Measurements from ENCODE around the gene ARAP3.
A peak's percentile ranks its signal among the peaks of the same experiment; 100 is the strongest.

Gene ARAP3

GRCh38 chr5:141703133-141703561, 21.1 kb upstream of the ARAP3 start:
- no peak for DNase-seq (ENCODE audit: low read depth, low spot score)

- DNase-seq (ENCODE audit: low read depth, low spot score): no peak
Measured at GRCh38 chr5:141701360-141702119, 19.5 kb upstream of the ARAP3 start.

GRCh38 chr5:141697586-141697985, 15.6 kb upstream of the ARAP3 start:
- no peak for DNase-seq (ENCODE audit: low read depth, low spot score)

GRCh38 chr5:141696431-141696830, 14.4 kb upstream of the ARAP3 start:
- no peak for DNase-seq (ENCODE audit: low read depth, low spot score)

GRCh38 chr5:141695627-141696215, 13.7 kb upstream of the ARAP3 start:
- no peak for DNase-seq (ENCODE audit: low read depth, low spot score)

GRCh38 chr5:141694479-141694878, 12.4 kb upstream of the ARAP3 start:
- no peak for DNase-seq (ENCODE audit: low read depth, low spot score)

GRCh38 chr5:141692919-141693725, 11.1 kb upstream of the ARAP3 start:
- no peak for DNase-seq (ENCODE audit: low read depth, low spot score)

GRCh38 chr5:141692533-141692888, 10.5 kb upstream of the ARAP3 start:
- no peak for DNase-seq (ENCODE audit: low read depth, low spot score)

GRCh38 chr5:141691867-141692532, 10.0 kb upstream of the ARAP3 start:
- DNase-seq (ENCODE audit: low read depth, low spot score): peak; percentile 29

GRCh38 chr5:141691286-141691866, 9.3 kb upstream of the ARAP3 start:
- no peak for DNase-seq (ENCODE audit: low read depth, low spot score)

GRCh38 chr5:141686648-141687416, 4.8 kb upstream of the ARAP3 start:
- no peak for DNase-seq (ENCODE audit: low read depth, low spot score)

GRCh38 chr5:141685591-141685990, 3.6 kb upstream of the ARAP3 start:
- DNase-seq (ENCODE audit: low read depth, low spot score): no peak

GRCh38 chr5:141683596-141684141, 1.6 kb upstream of the ARAP3 start:
- no peak for DNase-seq (ENCODE audit: low read depth, low spot score)

GRCh38 chr5:141681295-141681694, 735 bp downstream of the ARAP3 start:
- DNase-seq (ENCODE audit: low read depth, low spot score): no peak

GRCh38 chr5:141680751-141681201, 1.3 kb downstream of the ARAP3 start:
- no peak for DNase-seq (ENCODE audit: low read depth, low spot score)

GRCh38 chr5:141680178-141680577, 1.9 kb downstream of the ARAP3 start:
- no peak for DNase-seq (ENCODE audit: low read depth, low spot score)

GRCh38 chr5:141677415-141677814, 4.6 kb downstream of the ARAP3 start:
- DNase-seq (ENCODE audit: low read depth, low spot score): no peak

- DNase-seq (ENCODE audit: low read depth, low spot score): no peak
Measured at GRCh38 chr5:141675672-141676071, 6.4 kb downstream of the ARAP3 start.

- DNase-seq (ENCODE audit: low read depth, low spot score): no peak
Measured at GRCh38 chr5:141674747-141675146, 7.3 kb downstream of the ARAP3 start.

All from smooth muscle cell of the brain vasculature (primary cell).